GM18870 (cell line): ENCODE data around the gene TBCD.
A peak's percentile ranks its signal among the peaks of the same experiment; 100 is the strongest.

ENCODE experiments used
- ATAC-seq: cut with Tn5 transposase; IDR thresholded peaks from one replicate; pipeline ENCODE4 v1.9.1; 2021; ENCODE audit warnings: moderate library complexity; ENCODE audit not compliant: unreplicated experiment

The TBCD gene

DNA sequence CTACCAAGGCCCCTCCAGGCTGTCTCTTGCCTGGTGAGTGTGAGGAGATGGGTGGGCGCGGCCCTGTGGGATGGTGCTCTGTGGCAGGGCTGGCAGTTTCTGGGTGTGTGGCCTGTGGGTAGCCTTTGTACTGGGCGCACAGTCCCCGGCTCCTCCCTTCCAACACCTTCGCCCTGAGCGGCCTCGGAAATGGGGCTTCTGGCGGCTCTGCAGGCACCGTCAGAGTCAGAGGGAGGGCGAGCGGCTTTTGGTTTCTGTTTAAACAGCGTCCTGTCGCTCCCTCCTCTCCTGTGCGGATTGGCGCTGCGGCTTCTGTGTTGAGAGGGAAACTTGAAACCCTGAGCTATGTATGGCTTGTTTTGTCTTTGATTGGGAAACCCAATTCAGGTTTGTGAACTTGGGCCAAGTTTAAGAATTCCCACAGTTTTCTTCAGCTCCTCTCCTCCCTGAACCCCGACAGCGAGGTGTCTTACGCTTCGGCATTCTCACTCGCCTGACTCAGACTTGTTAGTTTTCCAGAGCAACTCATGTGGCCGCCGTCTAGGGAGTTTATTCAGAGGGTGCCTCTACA is 96.2 kb downstream of the TBCD start:
- ATAC-seq = no peak

DNA sequence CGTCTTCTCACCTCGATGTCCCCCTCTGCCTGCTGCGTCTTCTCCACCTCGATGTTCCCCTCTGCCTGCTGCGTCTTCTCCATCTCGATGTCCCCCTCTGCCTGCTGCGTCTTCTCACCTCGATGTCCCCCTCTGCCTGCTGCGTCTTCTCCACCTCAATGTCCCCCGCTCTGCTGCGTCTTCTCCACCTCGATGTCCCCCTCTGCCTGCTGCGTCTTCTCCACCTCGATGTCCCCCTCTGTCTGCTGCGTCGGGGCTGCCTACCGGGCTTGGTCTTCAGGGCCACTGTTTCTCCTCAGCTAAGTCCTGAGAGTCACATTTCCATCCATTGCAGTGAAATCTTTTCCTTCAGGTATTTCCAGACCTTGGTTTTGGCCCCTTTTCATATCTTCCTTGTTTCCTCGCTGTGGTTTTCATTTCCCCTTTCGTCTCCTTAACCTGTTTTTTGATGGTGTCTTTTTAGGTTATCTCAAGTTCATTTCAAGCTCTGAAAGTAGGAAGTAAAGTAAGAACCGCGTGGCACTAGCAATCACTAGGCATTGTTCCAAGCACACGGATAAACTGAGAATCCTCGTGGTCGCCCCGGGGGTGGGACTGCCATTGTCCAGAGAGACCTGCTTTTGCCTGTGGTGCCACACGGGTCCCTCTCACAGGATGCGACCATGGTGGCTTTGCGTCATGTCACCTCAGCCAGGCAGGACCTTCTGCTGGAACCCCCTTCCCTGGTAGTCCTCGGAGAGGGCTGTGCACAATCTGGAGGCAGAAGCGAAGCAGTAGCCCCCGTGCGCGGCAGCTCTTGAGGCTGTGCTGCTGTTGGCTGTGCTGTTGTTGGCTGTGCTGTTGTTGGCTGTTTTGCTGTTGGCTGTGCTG is 97.4 kb downstream of the TBCD start:
- ATAC-seq = no peak

DNA sequence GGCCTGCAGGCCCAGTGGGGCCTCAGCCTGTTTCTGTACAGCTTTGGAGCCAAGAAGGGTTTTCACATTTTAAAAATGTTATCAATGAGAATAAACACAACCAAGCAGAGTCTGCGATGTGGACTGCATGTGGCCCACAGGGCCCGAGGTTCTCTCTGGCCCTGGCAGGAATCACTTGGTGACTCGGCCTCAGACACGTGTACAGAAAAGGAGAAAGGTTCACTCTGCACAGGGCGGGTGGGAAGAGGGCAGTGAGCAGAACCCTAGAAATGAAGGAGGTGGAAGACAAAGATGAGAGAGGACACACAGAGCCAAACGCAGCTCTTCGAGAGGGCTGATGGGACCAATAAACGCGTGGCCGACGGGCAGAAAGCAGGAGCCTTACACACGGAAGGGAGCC is 99.5 kb downstream of the TBCD start:
- no peak for ATAC-seq

GRCh38 chr17:82854226-82854625 is 102.4 kb downstream of the TBCD start:
- ATAC-seq = no peak

GRCh38 chr17:82856361-82856760 is 104.5 kb downstream of the TBCD start:
- ATAC-seq = no peak

- no peak for ATAC-seq
Observed at GRCh38 chr17:82858376-82859126, 106.7 kb downstream of the TBCD start.

DNA sequence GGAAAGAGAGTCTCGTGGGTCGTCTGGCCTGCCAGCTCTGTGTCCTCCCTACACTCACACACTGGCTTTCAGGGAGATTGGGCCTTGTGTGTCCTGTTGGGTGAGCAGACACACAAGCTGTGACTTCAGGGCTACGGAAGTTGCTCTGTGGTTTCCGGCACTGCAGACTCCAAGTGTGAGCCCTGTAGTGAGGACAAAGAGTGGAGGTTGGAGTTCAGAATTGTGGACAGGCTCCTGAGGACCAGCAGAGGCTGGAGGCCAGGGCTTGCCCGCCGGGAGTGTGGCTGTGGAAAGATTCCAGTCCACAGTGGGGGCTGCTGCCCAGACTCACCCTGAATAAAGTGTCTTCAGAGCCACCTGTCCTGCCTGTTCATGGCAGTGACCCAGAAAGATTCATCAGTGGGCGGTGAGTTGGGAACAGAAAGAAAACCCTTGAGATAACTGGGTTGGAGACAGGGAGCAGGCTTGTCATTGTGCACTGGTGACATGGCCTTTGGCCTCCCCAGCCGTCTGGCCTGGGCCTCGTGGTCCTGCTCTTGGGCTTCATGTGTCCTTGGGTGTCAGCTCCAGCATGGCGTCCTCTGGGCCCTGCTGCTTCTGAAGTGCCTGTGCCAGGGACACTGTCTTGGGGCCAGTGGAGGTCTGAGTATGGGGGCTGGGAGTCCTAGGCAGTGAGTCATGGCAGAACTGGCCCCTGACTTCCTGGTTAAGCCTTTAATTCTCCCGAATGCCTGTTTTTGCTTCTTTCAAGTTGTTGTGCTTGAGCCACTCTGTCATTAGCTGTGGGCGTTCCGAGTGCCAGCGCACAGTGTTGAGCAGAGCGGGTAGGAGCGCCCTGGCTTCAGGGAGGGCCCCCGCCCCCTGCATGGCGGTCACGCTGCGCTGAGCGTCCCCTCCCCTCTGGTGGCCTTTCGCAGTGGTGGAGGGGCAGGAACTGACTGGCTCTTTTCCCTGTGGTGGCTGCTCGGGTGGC is 107.9 kb downstream of the TBCD start:
- ATAC-seq = no peak

DNA sequence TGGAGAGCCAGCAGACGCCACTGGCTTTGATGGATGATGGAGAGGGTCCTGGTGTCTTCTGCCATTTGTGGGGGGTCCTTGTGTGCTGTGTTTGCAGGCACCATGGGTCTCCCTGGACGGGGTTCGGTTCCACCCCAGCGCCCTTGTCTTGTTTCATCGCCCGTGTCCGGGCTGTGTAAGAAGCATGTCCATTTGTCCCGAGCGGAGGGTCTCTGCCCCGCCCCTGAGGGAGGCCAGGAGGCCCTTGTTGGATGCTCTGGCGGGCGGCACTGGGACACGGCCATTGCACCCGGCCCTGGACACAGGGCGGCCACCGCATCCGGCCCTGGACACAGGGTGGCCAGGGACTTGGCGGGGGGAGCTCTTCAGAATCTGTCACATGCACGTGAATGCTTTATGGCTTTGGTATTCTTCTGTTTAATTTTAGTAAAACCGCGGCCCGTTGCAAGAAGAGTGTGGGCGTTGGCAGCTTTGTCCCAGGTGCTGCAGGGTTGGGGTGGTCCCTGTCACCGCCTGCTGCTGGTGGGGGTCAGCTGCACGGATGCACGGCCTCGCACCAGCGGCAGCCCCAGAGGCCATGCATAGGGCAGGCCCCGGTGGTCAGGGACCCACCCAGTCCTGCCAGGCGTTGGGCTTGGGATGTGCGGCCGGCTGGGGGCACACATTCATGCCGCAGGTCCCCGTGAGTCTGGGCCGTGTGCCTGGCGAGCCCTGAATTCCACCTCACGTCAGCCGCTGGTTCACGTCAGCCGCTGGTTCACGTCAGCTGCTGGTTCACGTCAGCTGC is 108.9 kb downstream of the TBCD start:
- no peak for ATAC-seq

DNA sequence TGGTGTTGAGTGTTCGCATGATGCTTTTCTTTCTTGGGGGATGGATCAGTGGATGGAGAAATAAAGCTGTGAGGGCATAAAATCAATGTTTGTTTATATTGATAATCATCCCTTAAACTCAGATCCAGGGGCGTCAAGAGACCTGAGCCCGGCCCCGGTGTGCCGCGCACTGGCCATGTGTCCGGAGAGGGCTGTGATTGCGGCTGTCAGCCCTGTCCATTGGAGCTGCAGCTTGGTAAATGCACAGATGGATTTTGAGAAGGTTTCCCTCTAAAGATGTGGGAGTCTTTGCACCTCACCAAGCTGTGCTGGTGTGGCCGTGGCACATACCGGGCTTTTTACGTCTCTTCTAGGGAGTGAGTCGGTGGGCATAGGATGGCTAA is 109.5 kb downstream of the TBCD start:
- no peak for ATAC-seq

GRCh38 chr17:82862191-82862590 is 110.3 kb downstream of the TBCD start:
- ATAC-seq = no peak

GRCh38 chr17:82862737-82863382 is 111.0 kb downstream of the TBCD start:
- no peak for ATAC-seq

DNA sequence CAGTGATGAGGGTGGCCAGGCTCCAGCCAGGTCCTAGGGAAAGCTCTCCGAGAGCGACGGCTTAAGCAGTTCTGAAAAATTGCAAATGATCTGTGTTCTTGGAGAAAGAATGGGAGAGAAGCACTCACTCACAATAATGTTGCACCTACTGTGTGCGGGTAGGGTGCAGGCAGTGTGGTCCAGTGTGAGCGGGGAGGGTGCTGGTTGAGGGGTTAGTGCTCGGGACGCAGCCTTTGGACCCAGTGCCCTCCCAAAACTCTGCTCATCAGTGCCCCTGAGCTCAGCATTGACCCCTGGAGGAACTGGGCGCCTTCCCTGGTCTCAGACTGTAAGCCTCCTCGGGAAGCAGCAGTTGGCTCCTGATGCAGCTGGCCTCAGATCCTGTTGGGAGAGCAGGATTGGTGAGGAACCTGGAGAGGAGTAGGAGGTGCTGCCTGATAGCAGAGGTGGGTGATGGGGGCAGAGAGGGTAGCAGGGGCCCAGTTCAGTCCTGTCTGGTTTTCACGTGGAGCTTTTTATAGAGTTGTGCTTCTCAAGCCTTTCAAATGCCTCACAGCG is 111.6 kb downstream of the TBCD start:
- no peak for ATAC-seq

DNA sequence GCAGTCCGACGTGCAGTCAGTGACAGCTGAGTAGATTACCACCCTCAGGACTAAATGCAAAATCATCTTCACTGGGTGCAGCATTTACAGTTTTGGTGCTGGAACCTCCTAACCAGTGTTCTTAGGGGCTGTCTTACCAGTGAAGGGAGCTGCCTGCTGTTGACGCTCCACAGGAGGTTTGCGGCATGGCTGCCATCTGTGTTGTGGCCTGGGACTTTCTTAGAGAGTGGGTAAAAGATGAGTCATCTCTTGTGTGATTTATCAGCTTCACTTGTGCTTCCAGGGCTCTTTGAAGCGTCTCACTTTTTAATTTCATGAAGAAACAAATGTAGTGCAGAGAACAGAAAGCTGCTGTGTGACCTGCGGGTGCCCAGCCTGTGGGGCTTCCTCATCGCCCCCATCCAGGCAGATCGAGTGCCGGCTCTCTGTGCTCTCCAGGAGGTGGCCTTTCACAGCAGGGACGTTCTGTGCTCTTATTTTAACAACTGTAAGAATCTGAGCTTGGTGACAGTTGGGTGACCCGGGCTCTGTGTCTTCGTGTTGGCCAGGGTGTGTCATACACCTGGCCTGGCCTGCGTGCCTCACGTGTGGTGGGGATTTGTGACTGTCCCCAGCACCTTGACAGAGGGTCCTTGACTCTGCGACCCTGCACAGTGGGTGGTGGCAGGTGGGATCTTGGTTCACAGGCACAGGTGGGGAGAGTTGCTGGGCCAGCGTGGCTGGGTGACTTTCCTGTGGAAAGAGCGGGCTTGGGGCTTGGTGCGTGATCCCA is 112.3 kb downstream of the TBCD start:
- peak; percentile 80 for ATAC-seq

GRCh38 chr17:82864713-82865248 is 112.9 kb downstream of the TBCD start:
- ATAC-seq = no peak

DNA sequence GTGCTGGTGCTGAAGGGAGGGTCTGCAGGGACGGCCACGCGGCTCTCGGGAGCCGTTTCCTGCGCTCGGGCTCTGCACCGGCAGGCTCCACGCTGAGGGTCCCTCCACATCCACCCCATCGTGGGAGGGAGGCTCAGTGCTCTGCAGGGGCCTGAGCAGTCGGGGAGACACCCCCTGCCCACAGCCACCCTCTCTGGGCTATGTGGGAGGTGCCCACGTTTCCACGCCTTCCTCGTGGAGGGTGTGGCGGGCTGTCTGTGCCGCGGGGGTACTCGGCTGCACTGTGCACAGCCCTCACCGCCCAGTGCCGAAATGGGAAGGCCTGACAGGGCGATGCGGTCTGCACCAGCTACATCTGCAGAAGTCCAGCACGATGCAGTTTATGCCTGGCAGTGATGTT is 113.4 kb downstream of the TBCD start:
- no peak for ATAC-seq

DNA sequence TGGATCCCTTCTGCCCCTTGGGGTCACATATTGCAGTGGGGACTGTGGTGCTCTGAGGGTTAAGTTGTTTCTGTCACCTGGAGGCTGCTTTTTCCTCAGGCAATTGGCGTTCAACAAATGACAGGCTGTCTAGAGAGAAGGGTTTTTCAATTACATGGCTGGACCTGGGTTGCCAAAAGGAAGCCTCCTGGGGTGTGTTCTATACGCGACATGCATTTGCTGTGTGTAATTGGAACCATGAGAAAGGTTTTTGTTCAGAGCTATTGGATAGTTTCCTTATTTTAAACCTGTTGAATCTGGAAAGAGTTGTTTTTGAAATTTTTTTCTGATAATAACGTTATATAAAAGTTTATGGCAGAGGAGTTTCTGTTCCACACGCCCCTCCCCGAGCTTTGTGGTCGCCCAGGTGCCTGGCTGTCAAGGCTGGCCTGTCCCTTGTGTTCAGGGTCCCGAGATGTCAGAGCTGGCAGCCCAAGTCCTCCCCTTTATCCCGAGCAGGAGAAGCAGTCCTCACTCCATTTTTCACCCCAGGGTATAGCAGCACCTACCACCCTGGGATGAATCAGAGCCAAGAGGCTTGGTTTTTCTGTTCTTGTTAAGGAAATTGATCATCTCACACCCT is 114.0 kb downstream of the TBCD start:
- no peak for ATAC-seq

DNA sequence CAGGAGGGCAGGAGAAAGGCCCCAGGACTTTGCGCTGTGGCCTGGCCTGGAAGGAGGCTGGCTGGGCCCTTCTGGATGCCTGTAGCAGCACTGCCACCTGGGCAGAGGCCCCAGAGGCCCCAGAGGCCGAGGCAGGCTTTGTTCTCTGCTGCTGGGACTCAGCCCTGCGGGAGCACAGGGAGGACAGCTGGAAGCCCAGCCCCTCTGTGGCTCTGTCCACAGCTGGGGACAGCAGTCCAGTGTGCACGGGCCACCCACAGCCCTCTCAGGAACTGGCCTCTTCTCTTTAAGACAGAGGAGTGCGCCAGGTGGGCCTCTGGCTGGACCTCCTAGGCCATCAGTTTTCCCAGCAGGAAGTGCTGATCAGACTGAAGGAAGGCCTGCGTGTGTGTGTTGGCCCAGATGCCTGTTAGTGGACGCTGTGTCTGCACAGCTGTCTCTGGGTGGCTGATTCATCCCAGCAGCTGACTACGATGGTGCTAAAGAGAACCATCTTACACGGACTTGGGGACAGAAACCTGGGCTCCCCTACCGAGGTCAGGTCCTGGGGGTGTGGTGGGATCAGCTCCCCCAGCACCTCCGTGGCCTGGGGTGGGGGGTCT is 114.8 kb downstream of the TBCD start:
- no peak for ATAC-seq
